ENCODE data around the gene IFNGR2.

DNA sequence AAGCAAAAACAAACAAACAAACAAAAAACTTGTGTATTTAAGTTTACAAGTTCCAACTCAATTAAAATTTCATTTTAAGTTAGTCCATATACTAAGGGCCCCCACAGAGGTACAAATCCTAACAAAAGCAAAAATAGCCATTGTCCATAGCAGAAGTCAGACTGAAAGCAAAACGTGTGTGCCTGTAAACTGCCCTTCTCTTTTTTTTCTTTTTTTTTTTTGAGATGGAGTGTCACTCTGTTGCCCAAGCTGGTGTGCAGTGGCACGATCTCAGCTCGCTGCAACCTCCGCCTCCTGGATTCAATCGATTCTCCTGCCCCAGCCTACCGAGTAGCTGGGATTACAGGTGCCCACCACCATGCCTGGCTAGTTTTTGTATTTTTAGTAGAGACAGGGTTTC, 11.6 kb upstream of the IFNGR2 start:
- TF ChIP-seq, protein P1, sequence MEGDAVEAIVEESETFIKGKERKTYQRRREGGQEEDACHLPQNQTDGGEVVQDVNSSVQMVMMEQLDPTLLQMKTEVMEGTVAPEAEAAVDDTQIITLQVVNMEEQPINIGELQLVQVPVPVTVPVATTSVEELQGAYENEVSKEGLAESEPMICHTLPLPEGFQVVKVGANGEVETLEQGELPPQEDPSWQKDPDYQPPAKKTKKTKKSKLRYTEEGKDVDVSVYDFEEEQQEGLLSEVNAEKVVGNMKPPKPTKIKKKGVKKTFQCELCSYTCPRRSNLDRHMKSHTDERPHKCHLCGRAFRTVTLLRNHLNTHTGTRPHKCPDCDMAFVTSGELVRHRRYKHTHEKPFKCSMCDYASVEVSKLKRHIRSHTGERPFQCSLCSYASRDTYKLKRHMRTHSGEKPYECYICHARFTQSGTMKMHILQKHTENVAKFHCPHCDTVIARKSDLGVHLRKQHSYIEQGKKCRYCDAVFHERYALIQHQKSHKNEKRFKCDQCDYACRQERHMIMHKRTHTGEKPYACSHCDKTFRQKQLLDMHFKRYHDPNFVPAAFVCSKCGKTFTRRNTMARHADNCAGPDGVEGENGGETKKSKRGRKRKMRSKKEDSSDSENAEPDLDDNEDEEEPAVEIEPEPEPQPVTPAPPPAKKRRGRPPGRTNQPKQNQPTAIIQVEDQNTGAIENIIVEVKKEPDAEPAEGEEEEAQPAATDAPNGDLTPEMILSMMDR (IDR thresholded peaks at IDR 0.05), result no peak
- TF ChIP-seq FOXJ3 (CRISPR knock-in tag; IDR thresholded peaks at IDR 0.05) (no peak), POLR2AphosphoS5 (IDR thresholded peaks at IDR 0.05; ENCODE audit: low read depth, low read length) (no peak), CHD2 (IDR thresholded peaks at IDR 0.05; ENCODE audit: low read length, partially characterized antibody) (no peak), EP300 (IDR thresholded peaks at IDR 0.05; ENCODE audit: borderline replicate concordance in 1 of 2, low read depth in 1 of 2, low read length in 1 of 2) (no peak), JUND (IDR thresholded peaks at IDR 0.05) (no peak), TEAD4 (IDR thresholded peaks at IDR 0.05; ENCODE audit: borderline replicate concordance, insufficient read depth) (no peak), MXI1 (IDR thresholded peaks at IDR 0.05; ENCODE audit: low read depth, low read length) (no peak), TCF12 (IDR thresholded peaks at IDR 0.05) (no peak)
- TF ChIP-seq, protein P2, sequence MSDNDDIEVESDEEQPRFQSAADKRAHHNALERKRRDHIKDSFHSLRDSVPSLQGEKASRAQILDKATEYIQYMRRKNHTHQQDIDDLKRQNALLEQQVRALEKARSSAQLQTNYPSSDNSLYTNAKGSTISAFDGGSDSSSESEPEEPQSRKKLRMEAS (IDR thresholded peaks at IDR 0.05; ENCODE audit: low read depth), result no peak
- TF ChIP-seq, protein P3, sequence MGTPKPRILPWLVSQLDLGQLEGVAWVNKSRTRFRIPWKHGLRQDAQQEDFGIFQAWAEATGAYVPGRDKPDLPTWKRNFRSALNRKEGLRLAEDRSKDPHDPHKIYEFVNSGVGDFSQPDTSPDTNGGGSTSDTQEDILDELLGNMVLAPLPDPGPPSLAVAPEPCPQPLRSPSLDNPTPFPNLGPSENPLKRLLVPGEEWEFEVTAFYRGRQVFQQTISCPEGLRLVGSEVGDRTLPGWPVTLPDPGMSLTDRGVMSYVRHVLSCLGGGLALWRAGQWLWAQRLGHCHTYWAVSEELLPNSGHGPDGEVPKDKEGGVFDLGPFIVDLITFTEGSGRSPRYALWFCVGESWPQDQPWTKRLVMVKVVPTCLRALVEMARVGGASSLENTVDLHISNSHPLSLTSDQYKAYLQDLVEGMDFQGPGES (IDR thresholded peaks at IDR 0.05; ENCODE audit: low read depth, low read length), result no peak
- TF ChIP-seq, protein P4, sequence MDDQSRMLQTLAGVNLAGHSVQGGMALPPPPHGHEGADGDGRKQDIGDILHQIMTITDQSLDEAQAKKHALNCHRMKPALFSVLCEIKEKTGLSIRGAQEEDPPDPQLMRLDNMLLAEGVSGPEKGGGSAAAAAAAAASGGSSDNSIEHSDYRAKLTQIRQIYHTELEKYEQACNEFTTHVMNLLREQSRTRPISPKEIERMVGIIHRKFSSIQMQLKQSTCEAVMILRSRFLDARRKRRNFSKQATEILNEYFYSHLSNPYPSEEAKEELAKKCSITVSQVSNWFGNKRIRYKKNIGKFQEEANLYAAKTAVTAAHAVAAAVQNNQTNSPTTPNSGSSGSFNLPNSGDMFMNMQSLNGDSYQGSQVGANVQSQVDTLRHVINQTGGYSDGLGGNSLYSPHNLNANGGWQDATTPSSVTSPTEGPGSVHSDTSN (IDR thresholded peaks at IDR 0.05), result no peak
